DMS153 treated with DMSO at 0.1 percent for 48 hours (cell line): Measurements from ENCODE around the gene CAPN5.
A peak's percentile ranks its signal among the peaks of the same experiment; 100 is the strongest.

Source experiments
- DNase-seq: peaks from one replicate; lab custom pipeline; 2025; ENCODE audit not compliant: unreplicated experiment; lab: John Stamatoyannopoulos, UW

Gene CAPN5

GRCh38 chr11:77063407-77063806, 3.4 kb upstream of the CAPN5 start:
- no peak for DNase-seq

GRCh38 chr11:77063861-77064260, 2.9 kb upstream of the CAPN5 start:
- DNase-seq, result no peak

GRCh38 chr11:77064648-77065217, 2.0 kb upstream of the CAPN5 start:
- DNase-seq, result no peak

- no peak for DNase-seq
Measured at GRCh38 chr11:77065878-77066228, 918 bp upstream of the CAPN5 start.

- no peak for DNase-seq
Measured at GRCh38 chr11:77067861-77068443, 1.2 kb downstream of the CAPN5 start.

GRCh38 chr11:77068457-77069335, 1.9 kb downstream of the CAPN5 start:
- DNase-seq, result no peak

- no peak for DNase-seq
Measured at GRCh38 chr11:77069336-77069968, 2.7 kb downstream of the CAPN5 start.

- no peak for DNase-seq
Measured at GRCh38 chr11:77069969-77070582, 3.3 kb downstream of the CAPN5 start.

- no peak for DNase-seq
Measured at GRCh38 chr11:77071077-77071476, 4.3 kb downstream of the CAPN5 start.

GRCh38 chr11:77071671-77072605, 5.2 kb downstream of the CAPN5 start:
- DNase-seq, result no peak

GRCh38 chr11:77072851-77073327, 6.1 kb downstream of the CAPN5 start:
- DNase-seq, result no peak

- no peak for DNase-seq
Measured at GRCh38 chr11:77073328-77074001, 6.7 kb downstream of the CAPN5 start.

GRCh38 chr11:77074205-77074604, 7.4 kb downstream of the CAPN5 start:
- DNase-seq, result no peak

- no peak for DNase-seq
Measured at GRCh38 chr11:77074626-77075221, 8.0 kb downstream of the CAPN5 start.

- DNase-seq, result peak; percentile 9
Measured at GRCh38 chr11:77075425-77075905, 8.7 kb downstream of the CAPN5 start.

GRCh38 chr11:77079666-77080065, 12.9 kb downstream of the CAPN5 start:
- no peak for DNase-seq

GRCh38 chr11:77080643-77081210, 14.0 kb downstream of the CAPN5 start:
- no peak for DNase-seq

GRCh38 chr11:77081381-77081851, 14.6 kb downstream of the CAPN5 start:
- DNase-seq, result no peak
